HUES48 (cell line): ENCODE measurements around the gene CCDC17.

Source experiments
- H3K27ac ChIP-seq: one replicate; pipeline ENCODE4 v1.7.0; 2013; ENCODE audit warnings: low read depth, low read length, inconsistent platforms
- H3K27me3 ChIP-seq: 2 replicates; pipeline ENCODE4 v1.6.1; 2013; ENCODE audit warnings: mild to moderate bottlenecking, low read length; ENCODE audit not compliant: control insufficient read depth, insufficient read depth
- H3K36me3 ChIP-seq: 2 replicates; pipeline ENCODE4 v1.6.1; 2013; ENCODE audit warnings: low read length; ENCODE audit not compliant: control insufficient read depth, insufficient read depth
- H3K4me1 ChIP-seq: 2 replicates; pipeline ENCODE4 v1.6.1; 2013; ENCODE audit warnings: mild to moderate bottlenecking, low read length; ENCODE audit not compliant: control insufficient read depth, insufficient read depth
- H3K4me3 ChIP-seq: 2 replicates; pipeline ENCODE4 v1.5.1; 2013; ENCODE audit warnings: mild to moderate bottlenecking, low read depth, low read length
- H3K9ac ChIP-seq: 2 replicates; pipeline ENCODE4 v1.6.1; 2013; ENCODE audit warnings: mild to moderate bottlenecking, low read depth, low read length, moderate library complexity
- H3K9me3 ChIP-seq: 2 replicates; pipeline ENCODE4 v1.6.1; 2013; ENCODE audit warnings: low read length; ENCODE audit not compliant: control insufficient read depth, insufficient read depth

Gene CCDC17

GRCh38 chr1:45583264-45583665 is 40.6 kb downstream of the CCDC17 start:
- Histone ChIP-seq H3K36me3 (peaks cover 12% of the 10 kb centered on the region; the same call in 1 of the 2 replicates), H3K4me3 (peak overlapping the region; percentile 91), H3K27me3 (no peaks in the 10 kb centered on the region), H3K27ac (peak overlapping the region; percentile 99), H3K9me3 (no peaks in the 10 kb centered on the region), H3K9ac (peak overlapping the region; percentile 76), H3K4me1 (no peaks in the 10 kb centered on the region)

- H3K27ac ChIP-seq, result peak overlapping the region; percentile 64
- peaks cover 13% of the 10 kb centered on the region for H3K4me1 ChIP-seq
- no peak overlapping the region for H3K9ac ChIP-seq
- H3K9me3 ChIP-seq, result no peaks in the 10 kb centered on the region
- H3K27me3 ChIP-seq, result no peaks in the 10 kb centered on the region
- no peak overlapping the region for H3K4me3 ChIP-seq
- H3K36me3 ChIP-seq, result peaks cover 19% of the 10 kb centered on the region
These were observed 49.7 kb downstream of the CCDC17 start for GRCh38 chr1:45574105-45574626.

- peak overlapping the region; percentile 64 for H3K27ac ChIP-seq
- H3K4me3 ChIP-seq, result no peak overlapping the region
- H3K27me3 ChIP-seq, result no peaks in the 10 kb centered on the region
- peaks cover 13% of the 10 kb centered on the region for H3K4me1 ChIP-seq
- H3K9ac ChIP-seq, result no peak overlapping the region
- H3K36me3 ChIP-seq, result peaks cover 27% of the 10 kb centered on the region
- H3K9me3 ChIP-seq, result no peaks in the 10 kb centered on the region
These were observed 50.5 kb downstream of the CCDC17 start for GRCh38 chr1:45573231-45573804.

GRCh38 chr1:45570631-45571030 is 53.2 kb downstream of the CCDC17 start:
- H3K9ac ChIP-seq, result no peak overlapping the region
- peaks cover 13% of the 10 kb centered on the region for H3K4me1 ChIP-seq
- H3K27ac ChIP-seq, result no peak overlapping the region
- no peaks in the 10 kb centered on the region for H3K9me3 ChIP-seq
- H3K27me3 ChIP-seq, result no peaks in the 10 kb centered on the region
- H3K36me3 ChIP-seq, result peaks cover 51% of the 10 kb centered on the region
- H3K4me3 ChIP-seq, result no peak overlapping the region
